ENCODE results near the gene MAPK4. TPM values are rescaled to one million over a fixed set of nuclear protein-coding genes. Genes with fewer than 3 reads are reported as not detected.

Gene MAPK4
- total RNA-seq, 1 donor, result not detected

DNA sequence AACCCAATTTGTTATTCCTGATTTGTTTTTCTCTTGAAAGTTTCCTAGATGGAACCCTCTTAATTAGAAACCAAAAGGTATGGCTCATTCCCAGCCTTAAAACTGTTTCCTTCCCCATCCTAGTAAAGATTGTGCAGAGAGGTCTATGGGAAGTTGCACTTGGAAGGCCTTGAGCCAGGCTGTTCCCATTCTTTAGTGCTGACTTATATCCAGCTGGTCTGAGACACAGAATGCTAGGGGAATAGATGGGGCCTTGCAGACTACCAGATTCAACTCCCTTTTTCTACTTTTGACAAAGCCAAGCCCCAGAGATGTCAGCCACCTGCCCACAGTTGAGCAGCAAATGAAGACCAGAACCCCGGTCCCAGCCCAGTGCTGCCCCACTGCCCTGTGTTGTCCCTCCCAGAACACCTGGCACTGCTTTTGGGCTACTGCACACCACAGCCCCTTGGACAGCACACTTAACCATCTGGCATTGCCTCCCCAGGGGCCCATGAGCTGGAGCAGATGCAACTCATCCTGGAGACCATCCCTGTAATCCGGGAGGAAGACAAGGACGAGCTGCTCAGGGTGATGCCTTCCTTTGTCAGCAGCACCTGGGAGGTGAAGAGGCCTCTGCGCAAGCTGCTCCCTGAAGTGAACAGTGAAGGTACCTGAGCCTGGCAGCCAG is 161.7 kb downstream of the MAPK4 start:
- no peak overlapping the region for H3K4me3 ChIP-seq (ENCODE audit: low read depth, low read length)
- DNase-seq (ENCODE audit: low read depth), result no peak
- TF ChIP-seq, protein P1, sequence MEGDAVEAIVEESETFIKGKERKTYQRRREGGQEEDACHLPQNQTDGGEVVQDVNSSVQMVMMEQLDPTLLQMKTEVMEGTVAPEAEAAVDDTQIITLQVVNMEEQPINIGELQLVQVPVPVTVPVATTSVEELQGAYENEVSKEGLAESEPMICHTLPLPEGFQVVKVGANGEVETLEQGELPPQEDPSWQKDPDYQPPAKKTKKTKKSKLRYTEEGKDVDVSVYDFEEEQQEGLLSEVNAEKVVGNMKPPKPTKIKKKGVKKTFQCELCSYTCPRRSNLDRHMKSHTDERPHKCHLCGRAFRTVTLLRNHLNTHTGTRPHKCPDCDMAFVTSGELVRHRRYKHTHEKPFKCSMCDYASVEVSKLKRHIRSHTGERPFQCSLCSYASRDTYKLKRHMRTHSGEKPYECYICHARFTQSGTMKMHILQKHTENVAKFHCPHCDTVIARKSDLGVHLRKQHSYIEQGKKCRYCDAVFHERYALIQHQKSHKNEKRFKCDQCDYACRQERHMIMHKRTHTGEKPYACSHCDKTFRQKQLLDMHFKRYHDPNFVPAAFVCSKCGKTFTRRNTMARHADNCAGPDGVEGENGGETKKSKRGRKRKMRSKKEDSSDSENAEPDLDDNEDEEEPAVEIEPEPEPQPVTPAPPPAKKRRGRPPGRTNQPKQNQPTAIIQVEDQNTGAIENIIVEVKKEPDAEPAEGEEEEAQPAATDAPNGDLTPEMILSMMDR (IDR thresholded peaks at IDR 0.05; ENCODE audit: insufficient read depth, low read depth, low read length), result no peak

DNA sequence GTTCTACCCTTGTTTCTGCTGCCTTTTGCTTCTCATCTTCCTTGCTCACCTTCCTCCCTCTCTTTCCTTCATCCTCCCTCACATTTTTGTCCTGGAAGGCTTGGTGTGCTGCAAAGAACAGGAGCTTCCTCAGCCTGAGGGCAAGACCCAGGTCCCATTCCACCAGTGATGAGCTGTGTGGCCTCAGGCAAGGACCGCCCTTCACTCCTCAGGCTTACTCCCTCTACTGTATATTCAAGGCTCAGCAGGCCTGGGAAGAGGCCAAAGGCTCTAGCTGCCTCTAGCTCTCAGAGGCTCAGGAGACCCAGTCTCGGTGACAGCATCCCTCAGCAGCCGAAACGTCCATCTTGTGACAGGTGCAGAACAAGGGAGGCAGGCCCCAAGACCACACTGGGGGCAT is 162.4 kb downstream of the MAPK4 start:
- TF ChIP-seq, protein P1 (IDR thresholded peaks at IDR 0.05; ENCODE audit: insufficient read depth, low read depth, low read length), result no peak
- no peak for DNase-seq (ENCODE audit: low read depth)

DNA sequence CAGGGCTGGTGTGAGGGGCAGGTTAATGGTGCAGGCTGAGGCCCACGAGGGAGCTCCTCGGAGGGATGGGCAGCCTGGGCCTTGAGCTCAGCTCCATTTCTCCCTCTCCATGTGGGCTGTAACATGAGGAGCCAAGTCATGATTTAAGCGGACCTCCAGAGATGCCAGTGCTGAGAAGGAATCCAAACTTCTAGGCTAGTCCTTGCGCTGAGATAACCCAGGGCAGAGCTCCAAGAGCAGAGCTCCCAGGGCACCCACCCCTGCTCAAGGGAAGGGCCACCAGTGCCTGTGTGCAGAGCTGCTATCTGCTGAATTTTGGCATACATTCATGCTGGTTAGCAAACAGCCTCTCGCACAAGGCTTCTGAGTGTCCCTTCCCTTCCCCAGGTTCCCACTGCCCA is 164.9 kb downstream of the MAPK4 start:
- TF ChIP-seq, protein P1 (IDR thresholded peaks at IDR 0.05; ENCODE audit: insufficient read depth, low read depth, low read length), result no peak
- H3K4me3 ChIP-seq (ENCODE audit: low read depth, low read length), result no peak overlapping the region
- DNase-seq (ENCODE audit: low read depth), result no peak

More for the DNA sequence above, 162.4 kb downstream of the MAPK4 start:
- no peak overlapping the region for H3K4me3 ChIP-seq (ENCODE audit: low read depth, low read length)

DNA sequence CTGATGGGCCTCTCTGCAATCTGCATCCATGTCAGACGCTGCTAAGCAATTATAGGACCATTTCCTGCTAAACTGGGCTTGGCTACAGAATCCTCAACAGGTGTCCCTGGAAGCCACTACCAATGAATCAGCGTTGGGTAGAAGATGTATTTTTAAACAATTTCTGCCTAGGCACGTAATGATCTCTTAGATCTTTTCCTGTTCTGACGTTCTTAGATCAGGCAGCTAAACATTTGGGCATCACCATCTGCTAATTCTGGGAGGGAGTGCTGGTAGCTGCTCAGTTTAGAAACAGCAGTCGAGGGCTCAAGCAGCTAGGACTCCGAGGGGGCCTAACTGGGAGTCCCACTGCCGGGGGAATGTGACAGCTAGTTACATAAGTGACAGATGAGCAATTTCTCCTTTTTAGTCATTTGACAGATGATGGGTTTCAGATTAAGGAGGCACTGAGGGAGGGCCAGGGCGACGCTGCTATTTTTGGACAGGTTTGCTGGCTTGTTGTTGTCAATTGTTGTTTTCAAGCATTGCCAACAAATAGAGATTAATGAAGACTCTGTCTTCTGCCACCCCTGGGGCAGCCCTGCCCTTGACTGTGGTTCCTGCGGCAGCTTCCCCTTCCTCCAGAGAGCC is 167.2 kb downstream of the MAPK4 start:
- DNase-seq (ENCODE audit: low read depth), result no peak
- TF ChIP-seq, protein P1 (IDR thresholded peaks at IDR 0.05; ENCODE audit: insufficient read depth, low read depth, low read length), result no peak
- H3K4me3 ChIP-seq (ENCODE audit: low read depth, low read length), result no peak overlapping the region

DNA sequence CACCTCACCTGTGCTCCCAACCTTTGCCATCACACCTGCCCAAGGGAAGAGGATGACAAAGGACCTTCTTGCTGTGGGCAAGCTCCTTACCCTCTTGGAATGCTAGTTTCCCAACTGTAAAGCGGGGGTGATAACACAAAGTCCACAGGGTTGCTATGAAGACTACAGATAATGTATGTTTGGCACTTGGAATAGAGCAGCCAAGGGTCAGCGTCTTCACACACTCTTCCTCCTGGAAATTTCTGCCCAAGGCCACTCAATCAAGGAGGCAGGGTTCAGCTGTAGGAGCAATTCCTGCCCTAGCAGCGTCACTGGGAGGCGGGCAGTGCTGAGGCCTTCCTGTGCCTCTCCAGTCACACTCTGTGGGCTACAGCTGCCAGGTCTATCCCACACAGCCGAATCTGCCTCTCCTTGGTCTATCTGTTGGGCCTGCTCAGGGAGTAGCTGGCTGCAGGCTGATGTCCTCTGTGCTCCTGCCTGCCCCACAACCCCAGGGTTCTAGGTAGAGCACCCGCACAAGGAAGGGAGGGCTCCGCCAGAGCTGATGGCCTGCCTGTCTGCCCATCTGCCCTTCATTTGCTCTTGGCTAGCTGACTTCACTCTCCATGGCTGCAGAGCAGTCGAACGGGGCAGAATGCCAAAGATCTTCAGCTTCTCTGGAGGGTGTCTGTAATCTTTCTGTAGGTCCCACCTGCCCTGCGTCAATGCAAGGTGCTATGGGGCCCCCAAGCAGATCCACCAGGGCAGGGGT is 168.0 kb downstream of the MAPK4 start:
- TF ChIP-seq, protein P1 (IDR thresholded peaks at IDR 0.05; ENCODE audit: insufficient read depth, low read depth, low read length), result no peak
- H3K4me3 ChIP-seq (ENCODE audit: low read depth, low read length), result no peak overlapping the region
- no peak for DNase-seq (ENCODE audit: low read depth)

DNA sequence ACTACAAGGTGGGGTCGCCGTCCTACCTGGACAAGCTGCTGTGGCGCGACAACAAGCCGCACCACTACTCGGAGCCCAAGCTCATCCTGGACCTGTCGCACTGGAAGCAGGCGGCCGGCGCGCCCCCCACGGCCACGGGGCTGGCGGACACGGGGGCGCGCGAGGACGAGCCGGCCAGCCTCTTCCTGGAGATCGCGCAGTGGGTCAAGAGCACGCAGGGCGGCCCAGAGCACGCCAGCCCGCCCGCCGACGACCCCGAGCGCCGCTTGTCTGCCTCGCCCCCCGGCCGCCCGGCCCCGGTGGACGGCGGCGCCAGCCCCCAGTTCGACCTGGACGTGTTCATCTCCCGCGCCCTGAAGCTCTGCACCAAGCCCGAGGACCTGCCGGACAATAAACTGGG is 169.5 kb downstream of the MAPK4 start:
- no peak for DNase-seq (ENCODE audit: low read depth)
- TF ChIP-seq, protein P1 (IDR thresholded peaks at IDR 0.05; ENCODE audit: insufficient read depth, low read depth, low read length), result no peak
- H3K4me3 ChIP-seq (ENCODE audit: low read depth, low read length), result no peak overlapping the region
